ENCODE data around the gene EEF1AKMT2.

EEF1AKMT2 gene

GRCh38 chr10:124799211-124799610, 7.5 kb upstream of the EEF1AKMT2 start:
- Histone ChIP-seq H2AFZ (ENCODE audit: low read depth, low read length, severe bottlenecking) (no peak overlapping the region), H3K27ac (ENCODE audit: low read depth, low read length) (no peak overlapping the region), H3K9me3 (ENCODE audit: insufficient read depth, low read length) (no peaks in the 10 kb centered on the region), H3K4me2 (ENCODE audit: low read depth, low read length, poor library complexity, severe bottlenecking) (no peak overlapping the region), H3K9me2 (replicated peaks; ENCODE audit: insufficient read depth, low read length) (no peaks in the 10 kb centered on the region), H3K79me2 (ENCODE audit: insufficient read depth, low read length) (peaks cover 26% of the 10 kb centered on the region), H3K4me3 (ENCODE audit: insufficient read depth, low read length, poor library complexity, severe bottlenecking) (no peak overlapping the region), H3K9ac (ENCODE audit: low read length) (no peak overlapping the region), H3F3A (ENCODE audit: insufficient read depth) (peaks cover 5% of the 10 kb centered on the region; the same call in 1 of the 2 replicates), H4K20me1 (ENCODE audit: low read depth, low read length) (no peaks in the 10 kb centered on the region), H3K27me3 (ENCODE audit: low read length) (no peaks in the 10 kb centered on the region), H3K36me3 (ENCODE audit: low read length) (no peaks in the 10 kb centered on the region)
- TF ChIP-seq EZH2phosphoT487 (conservative IDR thresholded peaks at IDR 0.05; ENCODE audit: low read length) = no peak
- no peak for TF ChIP-seq CTCF (IDR thresholded peaks at IDR 0.05; ENCODE audit: insufficient read depth, low read length, poor library complexity, severe bottlenecking)

- H3F3A ChIP-seq (ENCODE audit: insufficient read depth) = peaks cover 5% of the 10 kb centered on the region; the same call in 1 of the 2 replicates
- H4K20me1 ChIP-seq (ENCODE audit: low read depth, low read length) = no peaks in the 10 kb centered on the region
- H3K9me3 ChIP-seq (ENCODE audit: insufficient read depth, low read length) = no peaks in the 10 kb centered on the region
- H3K4me2 ChIP-seq (ENCODE audit: low read depth, low read length, poor library complexity, severe bottlenecking) = no peak overlapping the region
- H3K27ac ChIP-seq (ENCODE audit: low read depth, low read length) = no peak overlapping the region
- no peaks in the 10 kb centered on the region for H3K27me3 ChIP-seq (ENCODE audit: low read length)
- no peaks in the 10 kb centered on the region for H3K36me3 ChIP-seq (ENCODE audit: low read length)
- TF ChIP-seq EZH2phosphoT487 (conservative IDR thresholded peaks at IDR 0.05; ENCODE audit: low read length) (no peak), CTCF (IDR thresholded peaks at IDR 0.05; ENCODE audit: insufficient read depth, low read length, poor library complexity, severe bottlenecking) (no peak)
- H3K4me3 ChIP-seq (ENCODE audit: insufficient read depth, low read length, poor library complexity, severe bottlenecking) = no peak overlapping the region
- no peaks in the 10 kb centered on the region for H3K9me2 ChIP-seq (replicated peaks; ENCODE audit: insufficient read depth, low read length)
- peaks cover 21% of the 10 kb centered on the region for H3K79me2 ChIP-seq (ENCODE audit: insufficient read depth, low read length)
- H2AFZ ChIP-seq (ENCODE audit: low read depth, low read length, severe bottlenecking) = no peak overlapping the region
- no peak overlapping the region for H3K9ac ChIP-seq (ENCODE audit: low read length)
These were observed 7.1 kb upstream of the EEF1AKMT2 start for GRCh38 chr10:124798781-124799180.

- no peaks in the 10 kb centered on the region for H3K36me3 ChIP-seq (ENCODE audit: low read length)
- no peak overlapping the region for H3K9ac ChIP-seq (ENCODE audit: low read length)
- peaks cover 5% of the 10 kb centered on the region; the same call in 1 of the 2 replicates for H3F3A ChIP-seq (ENCODE audit: insufficient read depth)
- H3K4me3 ChIP-seq (ENCODE audit: insufficient read depth, low read length, poor library complexity, severe bottlenecking) = no peak overlapping the region
- no peaks in the 10 kb centered on the region for H3K9me2 ChIP-seq (replicated peaks; ENCODE audit: insufficient read depth, low read length)
- H3K4me2 ChIP-seq (ENCODE audit: low read depth, low read length, poor library complexity, severe bottlenecking) = no peak overlapping the region
- H2AFZ ChIP-seq (ENCODE audit: low read depth, low read length, severe bottlenecking) = no peak overlapping the region
- H3K27ac ChIP-seq (ENCODE audit: low read depth, low read length) = no peak overlapping the region
- no peaks in the 10 kb centered on the region for H3K9me3 ChIP-seq (ENCODE audit: insufficient read depth, low read length)
- no peaks in the 10 kb centered on the region for H3K27me3 ChIP-seq (ENCODE audit: low read length)
- no peaks in the 10 kb centered on the region for H4K20me1 ChIP-seq (ENCODE audit: low read depth, low read length)
- TF ChIP-seq EZH2phosphoT487 (conservative IDR thresholded peaks at IDR 0.05; ENCODE audit: low read length) (no peak), CTCF (IDR thresholded peaks at IDR 0.05; ENCODE audit: insufficient read depth, low read length, poor library complexity, severe bottlenecking) (no peak)
- H3K79me2 ChIP-seq (ENCODE audit: insufficient read depth, low read length) = peaks cover 17% of the 10 kb centered on the region
These were observed 6.7 kb upstream of the EEF1AKMT2 start for GRCh38 chr10:124798364-124798763.

All from SU-DHL-6 (cell line).